ENCODE results near the gene NET1.

GRCh38 chr10:5504146-5505072 is 92.1 kb downstream of the NET1 start:
- TF ChIP-seq CTCF (IDR thresholded peaks at IDR 0.05; ENCODE audit: low read depth, low read length) (no peak), EZH2phosphoT487 (IDR thresholded peaks at IDR 0.05; ENCODE audit: low read depth) (no peak)
